ENCODE measurements around the gene GRAMD4.

Gene GRAMD4

GRCh38 chr22:46659059-46659790 is 39.0 kb downstream of the GRAMD4 start:
- DNase-seq, result no peak

GRCh38 chr22:46659791-46660186 is 39.6 kb downstream of the GRAMD4 start:
- DNase-seq, result no peak

GRCh38 chr22:46660604-46661201 is 40.5 kb downstream of the GRAMD4 start:
- DNase-seq, result peak; percentile 83

- DNase-seq, result peak; percentile 78
Observed at GRCh38 chr22:46661221-46661851, 41.1 kb downstream of the GRAMD4 start.

- no peak for DNase-seq
Observed at GRCh38 chr22:46662226-46662625, 42.0 kb downstream of the GRAMD4 start.

GRCh38 chr22:46663001-46663400 is 42.8 kb downstream of the GRAMD4 start:
- no peak for DNase-seq

GRCh38 chr22:46663436-46664100 is 43.4 kb downstream of the GRAMD4 start:
- no peak for DNase-seq

- DNase-seq, result no peak
Observed at GRCh38 chr22:46664301-46664855, 44.2 kb downstream of the GRAMD4 start.

- DNase-seq, result no peak
Observed at GRCh38 chr22:46665151-46665695, 45.0 kb downstream of the GRAMD4 start.

GRCh38 chr22:46665751-46666280 is 45.6 kb downstream of the GRAMD4 start:
- DNase-seq, result no peak

- DNase-seq, result no peak
Observed at GRCh38 chr22:46666577-46667244, 46.5 kb downstream of the GRAMD4 start.

GRCh38 chr22:46667245-46667623 is 47.0 kb downstream of the GRAMD4 start:
- DNase-seq, result no peak

GRCh38 chr22:46668116-46668515 is 47.9 kb downstream of the GRAMD4 start:
- DNase-seq, result no peak

GRCh38 chr22:46669201-46669600 is 49.0 kb downstream of the GRAMD4 start:
- no peak for DNase-seq

- DNase-seq, result no peak
Observed at GRCh38 chr22:46671824-46672432, 51.7 kb downstream of the GRAMD4 start.

GRCh38 chr22:46672731-46673130 is 52.5 kb downstream of the GRAMD4 start:
- DNase-seq, result no peak

- no peak for DNase-seq
Observed at GRCh38 chr22:46673205-46673604, 53.0 kb downstream of the GRAMD4 start.

- DNase-seq, result no peak
Observed at GRCh38 chr22:46673662-46674236, 53.6 kb downstream of the GRAMD4 start.

GRCh38 chr22:46674367-46674781 is 54.2 kb downstream of the GRAMD4 start:
- no peak for DNase-seq

GRCh38 chr22:46674906-46675305 is 54.7 kb downstream of the GRAMD4 start:
- no peak for DNase-seq

- DNase-seq, result no peak
Observed at GRCh38 chr22:46675479-46675878, 55.3 kb downstream of the GRAMD4 start.
